H1 (cell line): ENCODE data around the gene TIGD6. TPM values are rescaled to one million over a fixed set of nuclear protein-coding genes. Genes with fewer than 3 reads are reported as not detected.

Experiments used
- CTCF ChIA-PET: fragments of 300-600 bp; sonication (Branson Sonifier 250); formaldehyde crosslinking; loops from one replicate; lab custom pipeline; 2021; ENCODE audit not compliant: partially characterized antibody; lab: Charles Lee
- POLR2A ChIA-PET: fragments of 300-600 bp; sonication (Branson Sonifier 250); formaldehyde crosslinking; loops from one replicate; lab custom pipeline; 2021; ENCODE audit warnings: inconsistent platforms; ENCODE audit not compliant: partially characterized antibody; lab: Charles Lee
- DNase-seq, 2 experiments: peaks; one replicate each; pipeline versions ENCODE4 v3.0.0 to v3.0.0-alpha.2; 2010 to 2022; ENCODE audit warnings: low spot score in 2 of 2, low read depth in 1 of 2, mixed read lengths in 1 of 2
- FAIRE-seq: peaks from 2 replicates; lab custom pipeline; 2011; peaks lifted over from hg19 to GRCh38; lab: Jason Lieb, UNC
- H2AFZ ChIP-seq: 2 replicates; pipeline ENCODE4 v1.8.1; 2012; ENCODE audit warnings: low read length, inconsistent platforms
- H2AK5ac ChIP-seq: 2 replicates; pipeline ENCODE4 v1.6.1; 2013; ENCODE audit warnings: low read depth, low read length
- H2BK120ac ChIP-seq: replicated peaks from 2 replicates; pipeline ENCODE3; 2013; ENCODE audit warnings: low read depth, low read length, inconsistent platforms
- H2BK12ac ChIP-seq: 2 replicates; pipeline ENCODE4 v1.6.1; 2013; ENCODE audit warnings: low read depth, low read length
- H2BK15ac ChIP-seq: 2 replicates; pipeline ENCODE4 v1.6.1; 2013; ENCODE audit warnings: low read length
- H2BK20ac ChIP-seq: 2 replicates; pipeline ENCODE4 v1.6.1; 2013; ENCODE audit warnings: low read length
- H2BK5ac ChIP-seq: 2 replicates; pipeline ENCODE4 v1.6.1; 2013; ENCODE audit warnings: low read depth, low read length
- H3K14ac ChIP-seq: 2 replicates; pipeline ENCODE4 v1.6.1; 2013; ENCODE audit warnings: inconsistent platforms; ENCODE audit not compliant: insufficient read length
- H3K18ac ChIP-seq: 2 replicates; pipeline ENCODE4 v1.6.1; 2013; ENCODE audit warnings: low read length; ENCODE audit errors: extremely low read depth
- H3K23ac ChIP-seq: 2 replicates; pipeline ENCODE4 v1.6.1; 2013; ENCODE audit warnings: inconsistent platforms; ENCODE audit not compliant: insufficient read length
- H3K23me2 ChIP-seq: 2 replicates; pipeline ENCODE4 v1.6.1; 2013; ENCODE audit warnings: low read depth, low read length
- H3K27ac ChIP-seq: 2 replicates; pipeline ENCODE4 v1.6.1; 2011; ENCODE audit warnings: low read depth, low read length, inconsistent platforms
- H3K27me3 ChIP-seq, 4 experiments: replicated peaks in 1 of 4; 1 replicate in 1 of 4; 2 replicates in 3 of 4; pipeline versions ENCODE4 v1.6.1 to v1.8.1; 2011 to 2013; ENCODE audit warnings: low read length in 3 of 4, mild to moderate bottlenecking in 3 of 4, inconsistent platforms in 2 of 4, mixed read lengths in 2 of 4, moderate library complexity in 1 of 4; ENCODE audit not compliant: control insufficient read depth in 3 of 4, insufficient read depth in 3 of 4; ENCODE audit errors: extremely low read depth in 1 of 4
- H3K36me3 ChIP-seq, 4 experiments: 2 replicates each; pipeline versions ENCODE4 v1.6.1 to v1.8.1; 2011 to 2013; ENCODE audit warnings: mild to moderate bottlenecking in 4 of 4, low read length in 3 of 4, moderate library complexity in 2 of 4, control low read depth in 1 of 4, inconsistent platforms in 1 of 4; ENCODE audit not compliant: insufficient read depth in 4 of 4, control insufficient read depth in 2 of 4
- H3K4ac ChIP-seq: replicated peaks from 2 replicates; pipeline ENCODE3; 2013; ENCODE audit warnings: low read length, low read depth, mixed read lengths, inconsistent platforms; ENCODE audit not compliant: insufficient read length
- H3K4me1 ChIP-seq, 4 experiments: replicated peaks in 1 of 4; 1 replicate in 1 of 4; 2 replicates in 3 of 4; pipeline versions ENCODE4 v1.6.1 to v1.8.1; 2011 to 2013; ENCODE audit warnings: low read length in 3 of 4, inconsistent platforms in 2 of 4, mixed read lengths in 1 of 4; ENCODE audit not compliant: insufficient read depth in 4 of 4, control insufficient read depth in 3 of 4
- H3K4me2 ChIP-seq, 2 experiments: 2 replicates each; pipeline versions ENCODE4 v1.6.1 to v1.8.1; 2011 to 2013; ENCODE audit warnings: low read depth in 2 of 2, low read length in 2 of 2, control low read depth in 1 of 2, inconsistent platforms in 1 of 2, mild to moderate bottlenecking in 1 of 2; ENCODE audit not compliant: insufficient read depth in 1 of 2
- H3K4me3 ChIP-seq, 4 experiments: fragments of 200-600, 300-600 bp in 1 of 4; sonication (generic), shearing (Covaris generic), sonication (Bioruptor Twin) in 1 of 4; 2 replicates each; pipeline versions ENCODE4 v1.5.1 to v1.8.1; 2011 to 2016; ENCODE audit warnings: low read length in 4 of 4, low read depth in 3 of 4, control low read depth in 2 of 4, inconsistent platforms in 2 of 4, mild to moderate bottlenecking in 2 of 4, mixed read lengths in 1 of 4, moderate library complexity in 1 of 4; ENCODE audit not compliant: insufficient read depth in 2 of 4; ENCODE audit errors: extremely low read depth in 1 of 4
- H3K56ac ChIP-seq: replicated peaks from 2 replicates; pipeline ENCODE3; 2013; ENCODE audit warnings: low read depth, mild to moderate bottlenecking, mixed read lengths, low read length, inconsistent platforms; ENCODE audit not compliant: insufficient read length
- H3K79me1 ChIP-seq: 2 replicates; pipeline ENCODE4 v1.6.1; 2013; ENCODE audit warnings: low read depth, low read length, control low read depth
- H3K79me2 ChIP-seq, 2 experiments: 2 replicates each; pipeline versions ENCODE4 v1.6.1 to v1.8.1; 2012 to 2013; ENCODE audit warnings: low read length in 2 of 2, mild to moderate bottlenecking in 2 of 2, inconsistent platforms in 1 of 2; ENCODE audit not compliant: insufficient read depth in 2 of 2, control insufficient read depth in 1 of 2
- H3K9ac ChIP-seq, 4 experiments: replicated peaks in 1 of 4; 1 replicate in 1 of 4; 2 replicates in 3 of 4; pipeline versions ENCODE4 v1.6.1 to v1.8.1; 2011 to 2013; ENCODE audit warnings: low read depth in 3 of 4, low read length in 3 of 4, control low read depth in 2 of 4, mild to moderate bottlenecking in 2 of 4, moderate library complexity in 2 of 4, inconsistent platforms in 1 of 4; ENCODE audit errors: extremely low read depth in 1 of 4
- H3K9me3 ChIP-seq, 2 experiments: 2 replicates each; pipeline versions ENCODE4 v1.6.1 to v1.8.1; 2012 to 2013; ENCODE audit warnings: mild to moderate bottlenecking in 2 of 2, moderate library complexity in 2 of 2, control low read depth in 1 of 2, inconsistent platforms in 1 of 2, low read depth in 1 of 2, low read length in 1 of 2, mixed read lengths in 1 of 2; ENCODE audit not compliant: insufficient read depth in 2 of 2
- H4K20me1 ChIP-seq, 2 experiments: replicated peaks in 1 of 2; 2 replicates each; pipeline versions ENCODE3 to v1.8.1; 2011 to 2013; ENCODE audit warnings: inconsistent platforms in 2 of 2, low read length in 2 of 2, mild to moderate bottlenecking in 1 of 2; ENCODE audit not compliant: insufficient read depth in 2 of 2, control insufficient read depth in 1 of 2
- H4K5ac ChIP-seq: 2 replicates; pipeline ENCODE4 v1.6.1; 2013; ENCODE audit warnings: low read length, low read depth, mixed read lengths, inconsistent platforms; ENCODE audit not compliant: insufficient read length
- H4K8ac ChIP-seq: 2 replicates; pipeline ENCODE4 v1.8.0; 2013; ENCODE audit warnings: mild to moderate bottlenecking, moderate library complexity, low read length, inconsistent platforms; ENCODE audit not compliant: insufficient read depth; ENCODE audit errors: extremely low read depth
- H4K91ac ChIP-seq: replicated peaks from 2 replicates; pipeline ENCODE3; 2013; ENCODE audit warnings: low read length, mixed read lengths, inconsistent platforms; ENCODE audit not compliant: insufficient read length
- BCL11A ChIP-seq, 2 experiments: IDR thresholded peaks; one replicate each; pipeline ENCODE4 v1.6.1; 2011; ENCODE audit warnings: low read depth in 2 of 2, low read length in 2 of 2, mild to moderate bottlenecking in 2 of 2
- CEBPB ChIP-seq: IDR thresholded peaks from 2 replicates; pipeline ENCODE4 v1.6.1; 2012; ENCODE audit warnings: low read depth, low read length
- HDAC6 ChIP-seq: IDR thresholded peaks from one replicate; pipeline ENCODE4 v1.7.1; 2012; ENCODE audit warnings: low read depth, mild to moderate bottlenecking, inconsistent platforms, low read length, moderate library complexity
- KDM1A ChIP-seq: fragments of 200-600, 300-600 bp; sonication (generic); IDR thresholded peaks from 2 replicates; pipeline ENCODE4 v1.7.1; 2016; ENCODE audit warnings: mild to moderate bottlenecking, low read length, borderline replicate concordance
- POLR2A ChIP-seq, 2 experiments: IDR thresholded peaks; 1 replicate in 1 of 2; 2 replicates in 1 of 2; pipeline ENCODE4 v1.6.1; 2011; ENCODE audit warnings: low read depth in 2 of 2, low read length in 2 of 2, mild to moderate bottlenecking in 2 of 2; ENCODE audit errors: control extremely low read depth in 1 of 2
- RBBP5 ChIP-seq: IDR thresholded peaks from 2 replicates; pipeline ENCODE4 v1.7.1; 2012; ENCODE audit warnings: low read depth, mild to moderate bottlenecking, inconsistent platforms, low read length, moderate library complexity, borderline replicate concordance
- RXRA ChIP-seq: IDR thresholded peaks from 2 replicates; pipeline ENCODE4 v1.6.1; 2011; ENCODE audit warnings: low read depth, mild to moderate bottlenecking, low read length, moderate library complexity; ENCODE audit not compliant: insufficient read depth
- SIN3A ChIP-seq, 2 experiments: IDR thresholded peaks in 1 of 2; conservative IDR thresholded peaks in 1 of 2; 2 replicates each; pipeline ENCODE4 v1.6.1; 2011 to 2012; ENCODE audit warnings: low read length in 2 of 2, improper control_type of control experiment in 1 of 2, low read depth in 1 of 2, mild to moderate bottlenecking in 1 of 2
- SIRT6 ChIP-seq: IDR thresholded peaks from one replicate; pipeline ENCODE4 v1.7.1; 2012; ENCODE audit warnings: low read length, inconsistent platforms
- TAF1 ChIP-seq: IDR thresholded peaks from 2 replicates; pipeline ENCODE4 v1.6.1; 2011; ENCODE audit warnings: mild to moderate bottlenecking, low read depth, low read length
- TBP ChIP-seq: IDR thresholded peaks from 2 replicates; pipeline ENCODE4 v1.6.1; 2011; ENCODE audit warnings: low read depth, low read length, improper control_type of control experiment
- TEAD4 ChIP-seq: IDR thresholded peaks from 2 replicates; pipeline ENCODE4 v1.6.1; 2012; ENCODE audit warnings: low read depth, low read length, inconsistent platforms, mixed read lengths
- YY1 ChIP-seq: IDR thresholded peaks from 2 replicates; pipeline ENCODE4 v1.6.1; 2011; ENCODE audit warnings: low read depth, mild to moderate bottlenecking, low read length
- WGBS, 2 experiments: shearing (Covaris generic) in 1 of 2; methylation state at CpG; one replicate each; pipeline versions ENCODE4 v1.1.6 to v1.1.7; 2013 to 2015; ENCODE audit warnings: low lambda C conversion rate in 2 of 2, mixed read lengths in 2 of 2, inconsistent platforms in 1 of 2, low coverage in 1 of 2, missing lambda C conversion rate in 1 of 2; ENCODE audit not compliant: insufficient replicate concordance in 2 of 2, insufficient coverage in 1 of 2, insufficient read length in 1 of 2; ENCODE audit errors: extremely low coverage in 1 of 2, missing lambda C conversion rate in 1 of 2; 5-methylcytosine and 5-hydroxymethylcytosine counted together
- polyA plus RNA-seq, 7 experiments: library from polyadenylated mRNA; depleted of rRNA in 3 of 7; stranded (reverse) in 5 of 7; unstranded in 2 of 7; fragments of >200 nt in 5 of 7; fragments of 200-250 nt in 2 of 7; gene quantifications; 1 replicate in 5 of 7; 2 replicates in 1 of 7; 4 replicates in 1 of 7; pipeline versions ENCODE4 v1.2.1 to v1.2.3, GENCODE V29; 2011 to 2013; ENCODE audit warnings: missing spikeins in 2 of 7, mixed read lengths in 2 of 7
- total RNA-seq: library from RNA; stranded (reverse); fragmentation: NEBNext Ultra II Directional; extraction: Animal tissue kit (Norgen Biotek cat#: 25700); gene quantifications from 2 replicates; pipeline ENCODE4 v1.2.1, GENCODE V29; 2021

Gene TIGD6
- total and polyA plus RNA-seq, 2 of the 8 experiments (the other 6 are each of a cell fraction or from before 2014, with no cell fraction given): 1.3 to 2.4 TPM

DNA sequence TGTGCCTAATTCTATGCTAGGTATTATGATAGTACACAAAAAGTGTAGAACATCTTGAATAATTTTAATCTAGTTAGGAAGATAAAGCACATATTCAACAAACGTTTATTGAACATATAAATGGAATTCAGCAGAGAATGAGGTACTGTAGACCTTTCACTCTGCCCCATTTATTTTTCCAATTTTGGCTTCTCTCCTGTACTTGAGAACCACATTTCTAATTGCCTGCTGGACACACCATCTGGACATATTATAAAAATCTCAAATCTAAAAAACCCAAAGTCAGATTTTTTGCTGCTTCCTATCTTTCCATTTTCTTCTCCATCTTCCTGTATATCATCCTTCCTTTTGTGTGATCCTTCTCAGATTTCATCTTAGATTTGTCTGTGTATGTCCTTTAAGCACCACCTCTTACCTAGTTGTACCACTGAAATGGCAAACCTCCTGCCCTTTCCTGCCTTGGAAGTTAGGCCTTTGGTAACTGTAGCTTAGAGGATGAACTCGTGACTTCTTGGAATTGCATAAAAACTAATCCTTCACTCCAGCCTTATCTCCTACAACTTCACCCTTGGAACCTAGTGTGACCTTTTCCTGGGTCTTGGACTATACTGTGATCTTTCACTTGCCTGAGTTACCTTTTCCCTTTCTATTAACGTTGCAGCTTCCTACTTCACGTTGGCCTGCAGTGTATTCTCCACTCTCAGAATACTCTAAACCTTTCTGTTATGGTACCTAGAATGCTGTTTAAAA, 31.1 kb downstream of the TIGD6 start:
- Histone ChIP-seq H2BK12ac (no peak overlapping the region), H3K4me2 (no peak overlapping the region), H2AK5ac (no peak overlapping the region), H4K20me1 (no peaks in the 10 kb centered on the region), H2BK15ac (no peak overlapping the region), H3K9ac (no peak overlapping the region), H3K9me3 (no peaks in the 10 kb centered on the region), H3K27ac (no peak overlapping the region), H4K91ac (no peak overlapping the region), H3K79me1 (no peaks in the 10 kb centered on the region), H3K27me3 (no peaks in the 10 kb centered on the region), H3K4ac (no peak overlapping the region), H2BK20ac (no peak overlapping the region), H3K79me2 (no peaks in the 10 kb centered on the region), H3K4me1 (no peaks in the 10 kb centered on the region), H2BK120ac (no peak overlapping the region), H3K56ac (no peak overlapping the region), H3K14ac (no peak overlapping the region), H2AFZ (no peak overlapping the region), H4K8ac (no peak overlapping the region), H3K23ac (no peak overlapping the region), H4K5ac (no peak overlapping the region), H3K18ac (no peak overlapping the region), H3K4me3 (no peak overlapping the region), H3K23me2 (no peaks in the 10 kb centered on the region), H3K36me3 (no peaks in the 10 kb centered on the region), H2BK5ac (no peak overlapping the region)
- ChIA-PET CTCF (interaction anchor here (0.7 to 6.8 kb wide), 4 partner anchors 9 to 135 kb away, joined by 3 to 41 read pairs (median 4); partner anchors contain the start of gene SLC26A2), POLR2A (no interaction called here)
- FAIRE-seq (no peak), DNase-seq (no peak)
- WGBS, 2 experiments: 84% methylated on average over 4 of the region's 4 CpGs; no CpG with 5 or more reads in 1 of the 2 experiments
- TF ChIP-seq SIN3A (conservative IDR thresholded peaks at IDR 0.05 in 1 of 2, IDR thresholded peaks at IDR 0.05 in 1 of 2; ENCODE audit: low read depth in 1 of 2, low read length in 2 of 2) (no peak), HDAC6 (no peak), TEAD4 (no peak), CEBPB (no peak), TBP (no peak), BCL11A (IDR thresholded peaks at IDR 0.05; ENCODE audit: low read depth in 2 of 2, low read length in 2 of 2) (no peak), KDM1A (no peak), SIRT6 (no peak), YY1 (no peak), POLR2A (IDR thresholded peaks at IDR 0.05; ENCODE audit: control extremely low read depth in 1 of 2, low read depth in 2 of 2, low read length in 2 of 2) (no peak), TAF1 (no peak), RXRA (no peak), RBBP5 (no peak)
